Mesenchymal stem cell (in vitro differentiated cells and primary cell): ENCODE data around the gene MGME1.

Experiments
- DNase-seq: peaks from one replicate; pipeline ENCODE4 v3.0.0-alpha.2; 2013
- H2AFZ ChIP-seq: one replicate; pipeline ENCODE4 v1.6.1; 2013; ENCODE audit warnings: low read depth, mild to moderate bottlenecking, control low read depth, inconsistent platforms, low read length, moderate library complexity
- H2AK5ac ChIP-seq: 2 replicates; pipeline ENCODE4 v1.6.1; 2013; ENCODE audit warnings: low read length, moderate library complexity, mild to moderate bottlenecking, inconsistent platforms; ENCODE audit not compliant: severe bottlenecking
- H2BK120ac ChIP-seq: one replicate; pipeline ENCODE4 v1.6.1; 2013; ENCODE audit warnings: low read depth, mild to moderate bottlenecking, inconsistent platforms, low read length, moderate library complexity
- H2BK12ac ChIP-seq, 2 experiments: one replicate each; pipeline ENCODE4 v1.6.1; 2013; ENCODE audit warnings: inconsistent platforms in 2 of 2, low read length in 2 of 2, mild to moderate bottlenecking in 2 of 2, moderate library complexity in 2 of 2, control low read depth in 1 of 2
- H2BK15ac ChIP-seq: one replicate; pipeline ENCODE4 v1.6.1; 2013; ENCODE audit warnings: mild to moderate bottlenecking, low read depth, inconsistent platforms; ENCODE audit not compliant: poor library complexity, severe bottlenecking
- H2BK5ac ChIP-seq: 2 replicates; pipeline ENCODE4 v1.6.1; 2013; ENCODE audit warnings: low read depth, mild to moderate bottlenecking, low read length, control low read depth, inconsistent platforms; ENCODE audit not compliant: poor library complexity, severe bottlenecking
- H3K14ac ChIP-seq, 2 experiments: one replicate each; pipeline ENCODE4 v1.6.1; 2013; ENCODE audit warnings: inconsistent platforms in 2 of 2, low read length in 2 of 2, control low read depth in 1 of 2, mild to moderate bottlenecking in 1 of 2, moderate library complexity in 1 of 2
- H3K18ac ChIP-seq, 2 experiments: one replicate each; pipeline ENCODE4 v1.6.1; 2013; ENCODE audit warnings: inconsistent platforms in 2 of 2, low read length in 2 of 2, control low read depth in 1 of 2, low read depth in 1 of 2, mild to moderate bottlenecking in 1 of 2
- H3K23ac ChIP-seq, 2 experiments: one replicate each; pipeline ENCODE4 v1.6.1; 2013; ENCODE audit warnings: inconsistent platforms in 2 of 2, low read length in 2 of 2, mild to moderate bottlenecking in 2 of 2, moderate library complexity in 2 of 2, control low read depth in 1 of 2
- H3K27ac ChIP-seq: 2 replicates; pipeline ENCODE4 v1.5.1; 2013; ENCODE audit warnings: mild to moderate bottlenecking, moderate library complexity, low read length, control low read depth, inconsistent platforms; ENCODE audit not compliant: poor library complexity, severe bottlenecking
- H3K27me3 ChIP-seq, 2 experiments: 2 replicates each; pipeline versions ENCODE4 v1.6.1 to v1.7.0; 2013; ENCODE audit warnings: low read length in 2 of 2, mild to moderate bottlenecking in 2 of 2, moderate library complexity in 2 of 2, control low read depth in 1 of 2, inconsistent platforms in 1 of 2; ENCODE audit not compliant: control insufficient read depth in 1 of 2, insufficient read depth in 1 of 2
- H3K36me3 ChIP-seq, 2 experiments: 2 replicates each; pipeline versions ENCODE4 v1.6.1 to v1.7.0; 2013; ENCODE audit warnings: low read length in 2 of 2, control low read depth in 1 of 2, inconsistent platforms in 1 of 2, low read depth in 1 of 2, mild to moderate bottlenecking in 1 of 2; ENCODE audit not compliant: insufficient read depth in 2 of 2, control insufficient read depth in 1 of 2
- H3K4ac ChIP-seq, 2 experiments: one replicate each; pipeline ENCODE4 v1.6.1; 2013; ENCODE audit warnings: inconsistent platforms in 2 of 2, low read length in 2 of 2, mild to moderate bottlenecking in 2 of 2, moderate library complexity in 2 of 2, control low read depth in 1 of 2, low read depth in 1 of 2
- H3K4me1 ChIP-seq: 2 replicates; pipeline ENCODE4 v1.6.1; 2013; ENCODE audit warnings: low read depth, low read length, control low read depth; ENCODE audit not compliant: control insufficient read depth, insufficient read depth
- H3K4me2 ChIP-seq: 2 replicates; pipeline ENCODE4 v1.6.1; 2013; ENCODE audit warnings: low read length, mild to moderate bottlenecking, inconsistent platforms; ENCODE audit not compliant: poor library complexity, severe bottlenecking
- H3K4me3 ChIP-seq, 2 experiments: 2 replicates each; pipeline versions ENCODE4 v1.5.1 to v1.7.0; 2013; ENCODE audit warnings: low read length in 2 of 2, mild to moderate bottlenecking in 2 of 2, control low read depth in 1 of 2, low read depth in 1 of 2; ENCODE audit not compliant: insufficient read depth in 1 of 2
- H3K79me1 ChIP-seq: replicated peaks from 2 replicates; pipeline ENCODE4 v1.6.1; 2013; ENCODE audit warnings: mild to moderate bottlenecking, control low read depth, low read length, inconsistent platforms; ENCODE audit not compliant: poor library complexity, severe bottlenecking
- H3K9ac ChIP-seq: 2 replicates; pipeline ENCODE4 v1.7.0; 2013; ENCODE audit warnings: mild to moderate bottlenecking, low read length, moderate library complexity
- H3K9me3 ChIP-seq: 2 replicates; pipeline ENCODE4 v1.7.0; 2013; ENCODE audit warnings: mild to moderate bottlenecking, low read length; ENCODE audit not compliant: control insufficient read depth
- H4K8ac ChIP-seq: one replicate; pipeline ENCODE4 v1.6.1; 2013; ENCODE audit warnings: inconsistent platforms, mild to moderate bottlenecking, low read length, moderate library complexity
- H4K91ac ChIP-seq: one replicate; pipeline ENCODE4 v1.6.1; 2013; ENCODE audit warnings: mild to moderate bottlenecking, low read length, inconsistent platforms
- WGBS: methylation state at CpG from one replicate; pipeline ENCODE4 v1.1.7; 2013; ENCODE audit warnings: mixed read lengths; 5-methylcytosine and 5-hydroxymethylcytosine counted together

Gene MGME1

GRCh38 chr20:17957505-17958363, 11.1 kb upstream of the MGME1 start:
- H3K27me3 ChIP-seq = no peaks in the 10 kb centered on the region
- H2AFZ ChIP-seq = no peak overlapping the region
- peaks cover 14 to 41% of the 10 kb centered on the region in 2 experiments for H3K36me3 ChIP-seq
- 84% methylated on average over 4 of the region's 5 CpGs for WGBS
- DNase-seq = peak; percentile 25
- H2AK5ac ChIP-seq = peak overlapping the region; percentile 36
- H3K4ac ChIP-seq = no peak overlapping the region
- no peak overlapping the region for H3K18ac ChIP-seq
- no peak overlapping the region for H4K8ac ChIP-seq
- H3K4me2 ChIP-seq = no peak overlapping the region
- H3K14ac ChIP-seq = no peak overlapping the region
- no peaks in the 10 kb centered on the region for H3K79me1 ChIP-seq
- no peaks in the 10 kb centered on the region for H3K9me3 ChIP-seq
- H3K4me3 ChIP-seq = no peak overlapping the region
- H2BK15ac ChIP-seq = no peak overlapping the region
- no peak overlapping the region for H3K23ac ChIP-seq
- H4K91ac ChIP-seq = no peak overlapping the region
- no peak overlapping the region for H2BK12ac ChIP-seq
- peaks cover 17% of the 10 kb centered on the region for H3K4me1 ChIP-seq
- no peak overlapping the region for H2BK5ac ChIP-seq
- no peak overlapping the region for H2BK120ac ChIP-seq
- peak overlapping the region; percentile 11 for H3K27ac ChIP-seq
- H3K9ac ChIP-seq = peak overlapping the region; percentile 31

GRCh38 chr20:17958373-17959256, 10.2 kb upstream of the MGME1 start:
- H2BK15ac ChIP-seq = no peak overlapping the region
- peak overlapping the region; percentile 46 for H3K4me2 ChIP-seq
- peak overlapping the region in 1 of 2 experiments; percentile 39 for H3K4me3 ChIP-seq
- H3K14ac ChIP-seq = no peak overlapping the region
- no peaks in the 10 kb centered on the region for H3K27me3 ChIP-seq
- WGBS = 77% methylated on average over 5 of the region's 5 CpGs
- H2AFZ ChIP-seq = no peak overlapping the region
- H3K9ac ChIP-seq = peak overlapping the region; percentile 31
- no peak overlapping the region for H4K91ac ChIP-seq
- peak overlapping the region; percentile 19 for H4K8ac ChIP-seq
- H2AK5ac ChIP-seq = peak overlapping the region; percentile 95
- peak overlapping the region; percentile 83 for H3K27ac ChIP-seq
- H3K4ac ChIP-seq = no peak overlapping the region
- H2BK12ac ChIP-seq = no peak overlapping the region
- H3K4me1 ChIP-seq = peaks cover 20% of the 10 kb centered on the region
- DNase-seq = peak; percentile 28
- H3K23ac ChIP-seq = peak overlapping the region in 1 of 2 experiments; percentile 62
- H3K36me3 ChIP-seq = peaks cover 15 to 36% of the 10 kb centered on the region in 2 experiments
- H2BK5ac ChIP-seq = no peak overlapping the region
- no peaks in the 10 kb centered on the region for H3K9me3 ChIP-seq
- H2BK120ac ChIP-seq = no peak overlapping the region
- H3K18ac ChIP-seq = peak overlapping the region in 1 of 2 experiments; percentile 49
- no peaks in the 10 kb centered on the region for H3K79me1 ChIP-seq

- WGBS = no CpG with 5 or more reads among the region's 5 CpGs
- no peak overlapping the region for H4K91ac ChIP-seq
Observed at GRCh38 chr20:17959257-17959627, 9.6 kb upstream of the MGME1 start.

More at GRCh38 chr20:17959257-17959627, 9.6 kb upstream of the MGME1 start:
- Histone ChIP-seq H3K27me3 (no peaks in the 10 kb centered on the region), H3K4ac (no peak overlapping the region), H3K9me3 (no peaks in the 10 kb centered on the region), H3K27ac (peak overlapping the region; percentile 83), H2BK12ac (no peak overlapping the region), H3K23ac (no peak overlapping the region), H3K18ac (no peak overlapping the region), H3K14ac (no peak overlapping the region), H3K79me1 (no peaks in the 10 kb centered on the region), H2AK5ac (no peak overlapping the region), H3K36me3 (peaks cover 12 to 33% of the 10 kb centered on the region in 2 experiments), H4K8ac (no peak overlapping the region), H2BK15ac (no peak overlapping the region), H2AFZ (no peak overlapping the region), H2BK5ac (no peak overlapping the region), H3K4me1 (peaks cover 20% of the 10 kb centered on the region), H3K9ac (peak overlapping the region; percentile 31), H2BK120ac (no peak overlapping the region), H3K4me3 (peak overlapping the region in 1 of 2 experiments; percentile 39), H3K4me2 (no peak overlapping the region)
- DNase-seq = no peak
